ENCODE measurements around the gene PNPLA7. TPM values are rescaled to one million over a fixed set of nuclear protein-coding genes. Genes with fewer than 3 reads are reported as not detected.

Gene PNPLA7
- total and polyA plus RNA-seq, 9 donors, result 0.80 to 3.6 (median 2.1) TPM

- no peak for DNase-seq
- H3K36me3 ChIP-seq (ENCODE audit: control insufficient read depth, insufficient read depth, low read length), result no peaks in the 10 kb centered on the region
- 77% methylated on average over 14 of the region's 19 CpGs for WGBS (ENCODE audit: insufficient coverage)
- H3K4me3 ChIP-seq (ENCODE audit: low read length), result no peak overlapping the region
- peaks cover 10% of the 10 kb centered on the region for H3K4me1 ChIP-seq (ENCODE audit: control insufficient read depth, insufficient read depth, low read length)
- H3K27me3 ChIP-seq (ENCODE audit: control insufficient read depth, insufficient read depth, low read length), result no peaks in the 10 kb centered on the region
- H3K9me3 ChIP-seq (replicated peaks; ENCODE audit: control insufficient read depth, low read depth, low read length), result no peaks in the 10 kb centered on the region
- no peak overlapping the region for H3K27ac ChIP-seq (ENCODE audit: low read length)
Measured at GRCh38 chr9:137433349-137433915, 116.8 kb downstream of the PNPLA7 start.

- no peak overlapping the region for H3K4me3 ChIP-seq (ENCODE audit: low read length)
- peaks cover 10% of the 10 kb centered on the region for H3K4me1 ChIP-seq (ENCODE audit: control insufficient read depth, insufficient read depth, low read length)
- H3K9me3 ChIP-seq (replicated peaks; ENCODE audit: control insufficient read depth, low read depth, low read length), result no peaks in the 10 kb centered on the region
- no peak for DNase-seq
- H3K27me3 ChIP-seq (ENCODE audit: control insufficient read depth, insufficient read depth, low read length), result no peaks in the 10 kb centered on the region
- H3K36me3 ChIP-seq (ENCODE audit: control insufficient read depth, insufficient read depth, low read length), result no peaks in the 10 kb centered on the region
- H3K27ac ChIP-seq (ENCODE audit: low read length), result no peak overlapping the region
- 83% methylated on average over 12 of the region's 20 CpGs for WGBS (ENCODE audit: insufficient coverage)
Measured at GRCh38 chr9:137432687-137433348, 117.4 kb downstream of the PNPLA7 start.

- H3K36me3 ChIP-seq (ENCODE audit: control insufficient read depth, insufficient read depth, low read length), result no peaks in the 10 kb centered on the region
- no peak overlapping the region for H3K27ac ChIP-seq (ENCODE audit: low read length)
- no peaks in the 10 kb centered on the region for H3K27me3 ChIP-seq (ENCODE audit: control insufficient read depth, insufficient read depth, low read length)
- DNase-seq, result no peak
- no peaks in the 10 kb centered on the region for H3K9me3 ChIP-seq (replicated peaks; ENCODE audit: control insufficient read depth, low read depth, low read length)
- peaks cover 10% of the 10 kb centered on the region for H3K4me1 ChIP-seq (ENCODE audit: control insufficient read depth, insufficient read depth, low read length)
- whole genome bisulfite sequencing (ENCODE audit: insufficient coverage), result 74% methylated on average over 16 of the region's 21 CpGs
- H3K4me3 ChIP-seq (ENCODE audit: low read length), result no peak overlapping the region
Measured at GRCh38 chr9:137431416-137431931, 118.7 kb downstream of the PNPLA7 start.

GRCh38 chr9:137430723-137431415, 119.3 kb downstream of the PNPLA7 start:
- H3K27ac ChIP-seq (ENCODE audit: low read length), result no peak overlapping the region
- DNase-seq, result no peak
- 75% methylated on average over 24 of the region's 27 CpGs for WGBS (ENCODE audit: insufficient coverage)

GRCh38 chr9:137429974-137430722, 120.1 kb downstream of the PNPLA7 start:
- H3K4me1 ChIP-seq (ENCODE audit: control insufficient read depth, insufficient read depth, low read length), result peaks cover 10% of the 10 kb centered on the region
- H3K9me3 ChIP-seq (replicated peaks; ENCODE audit: control insufficient read depth, low read depth, low read length), result no peaks in the 10 kb centered on the region
- H3K36me3 ChIP-seq (ENCODE audit: control insufficient read depth, insufficient read depth, low read length), result no peaks in the 10 kb centered on the region
- H3K27me3 ChIP-seq (ENCODE audit: control insufficient read depth, insufficient read depth, low read length), result no peaks in the 10 kb centered on the region
- no peak for DNase-seq
- WGBS (ENCODE audit: insufficient coverage), result 63% methylated on average over 30 of the region's 34 CpGs
- H3K4me3 ChIP-seq (ENCODE audit: low read length), result no peak overlapping the region
- H3K27ac ChIP-seq (ENCODE audit: low read length), result no peak overlapping the region

More at GRCh38 chr9:137430723-137431415, 119.3 kb downstream of the PNPLA7 start:
- Histone ChIP-seq H3K4me3 (ENCODE audit: low read length) (no peak overlapping the region), H3K9me3 (replicated peaks; ENCODE audit: control insufficient read depth, low read depth, low read length) (no peaks in the 10 kb centered on the region), H3K36me3 (ENCODE audit: control insufficient read depth, insufficient read depth, low read length) (no peaks in the 10 kb centered on the region), H3K27me3 (ENCODE audit: control insufficient read depth, insufficient read depth, low read length) (no peaks in the 10 kb centered on the region), H3K4me1 (ENCODE audit: control insufficient read depth, insufficient read depth, low read length) (peaks cover 10% of the 10 kb centered on the region)

- 80% methylated on average over 11 of the region's 14 CpGs for WGBS (ENCODE audit: insufficient coverage)
- no peaks in the 10 kb centered on the region for H3K9me3 ChIP-seq (replicated peaks; ENCODE audit: control insufficient read depth, low read depth, low read length)
- peaks cover 10% of the 10 kb centered on the region for H3K4me1 ChIP-seq (ENCODE audit: control insufficient read depth, insufficient read depth, low read length)
- H3K36me3 ChIP-seq (ENCODE audit: control insufficient read depth, insufficient read depth, low read length), result no peaks in the 10 kb centered on the region
- H3K27me3 ChIP-seq (ENCODE audit: control insufficient read depth, insufficient read depth, low read length), result no peaks in the 10 kb centered on the region
- no peak for DNase-seq
- no peak overlapping the region for H3K27ac ChIP-seq (ENCODE audit: low read length)
- no peak overlapping the region for H3K4me3 ChIP-seq (ENCODE audit: low read length)
Measured at GRCh38 chr9:137429546-137429890, 120.7 kb downstream of the PNPLA7 start.

- H3K9me3 ChIP-seq (replicated peaks; ENCODE audit: control insufficient read depth, low read depth, low read length), result no peaks in the 10 kb centered on the region
- DNase-seq, result no peak
- H3K4me1 ChIP-seq (ENCODE audit: control insufficient read depth, insufficient read depth, low read length), result peaks cover 14% of the 10 kb centered on the region
- H3K27ac ChIP-seq (ENCODE audit: low read length), result no peak overlapping the region
- H3K36me3 ChIP-seq (ENCODE audit: control insufficient read depth, insufficient read depth, low read length), result no peaks in the 10 kb centered on the region
- H3K27me3 ChIP-seq (ENCODE audit: control insufficient read depth, insufficient read depth, low read length), result no peaks in the 10 kb centered on the region
- 86% methylated on average over 26 of the region's 27 CpGs for WGBS (ENCODE audit: insufficient coverage)
- no peak overlapping the region for H3K4me3 ChIP-seq (ENCODE audit: low read length)
Measured at GRCh38 chr9:137428841-137429545, 121.2 kb downstream of the PNPLA7 start.

GRCh38 chr9:137428311-137428630, 121.9 kb downstream of the PNPLA7 start:
- 79% methylated on average over 5 of the region's 6 CpGs for WGBS (ENCODE audit: insufficient coverage)
- no peaks in the 10 kb centered on the region for H3K9me3 ChIP-seq (replicated peaks; ENCODE audit: control insufficient read depth, low read depth, low read length)
- H3K27ac ChIP-seq (ENCODE audit: low read length), result no peak overlapping the region
- H3K4me1 ChIP-seq (ENCODE audit: control insufficient read depth, insufficient read depth, low read length), result peaks cover 17% of the 10 kb centered on the region
- H3K4me3 ChIP-seq (ENCODE audit: low read length), result no peak overlapping the region
- H3K27me3 ChIP-seq (ENCODE audit: control insufficient read depth, insufficient read depth, low read length), result no peaks in the 10 kb centered on the region
- DNase-seq, result no peak
- no peaks in the 10 kb centered on the region for H3K36me3 ChIP-seq (ENCODE audit: control insufficient read depth, insufficient read depth, low read length)

- Histone ChIP-seq H3K4me3 (ENCODE audit: low read length) (no peak overlapping the region), H3K4me1 (ENCODE audit: control insufficient read depth, insufficient read depth, low read length) (peaks cover 17% of the 10 kb centered on the region), H3K9me3 (replicated peaks; ENCODE audit: control insufficient read depth, low read depth, low read length) (no peaks in the 10 kb centered on the region), H3K27me3 (ENCODE audit: control insufficient read depth, insufficient read depth, low read length) (no peaks in the 10 kb centered on the region), H3K27ac (ENCODE audit: low read length) (no peak overlapping the region), H3K36me3 (ENCODE audit: control insufficient read depth, insufficient read depth, low read length) (no peaks in the 10 kb centered on the region)
- no peak for DNase-seq
- 61% methylated on average over 26 of the region's 27 CpGs for WGBS (ENCODE audit: insufficient coverage)
Measured at GRCh38 chr9:137427454-137428310, 122.5 kb downstream of the PNPLA7 start.
